HL-60/S4 treated with retinoic acid at 250 ng/mL for 4 days and 3 days (cell line): ENCODE data around the gene B4GALT6.

Experiments
- in situ Hi-C: fragments of 300-500 bp; cut with MboI; formaldehyde crosslinking; loops from 2 replicates; pipeline ENCODE4 v1.7.0; 2022; ENCODE audit warnings: low sequenced_read_pairs

B4GALT6 gene

GRCh38 chr18:31598021-31598805, 86.2 kb downstream of the B4GALT6 start:
- in situ Hi-C loops, result no loop called here

- in situ Hi-C loops, result no loop called here
These were observed 88.1 kb downstream of the B4GALT6 start for GRCh38 chr18:31596081-31596872.

GRCh38 chr18:31595121-31595771, 89.1 kb downstream of the B4GALT6 start:
- in situ Hi-C loops, result no loop called here

- in situ Hi-C loops, result no loop called here
These were observed 91.7 kb downstream of the B4GALT6 start for GRCh38 chr18:31592506-31593157.

GRCh38 chr18:31591628-31592027, 92.8 kb downstream of the B4GALT6 start, which contains the start of gene TTR:
Gene TTR, plus strand, starts transcription at chr18:31591877. Its CDS starts 26 bp downstream, at chr18:31591903.
- in situ Hi-C loops, result no loop called here

- in situ Hi-C loops, result no loop called here
These were observed 93.3 kb downstream of the B4GALT6 start for GRCh38 chr18:31591113-31591512.

- in situ Hi-C loops, result no loop called here
These were observed 93.8 kb downstream of the B4GALT6 start for GRCh38 chr18:31590570-31590969.

GRCh38 chr18:31587529-31587928, 96.9 kb downstream of the B4GALT6 start:
- in situ Hi-C loops, result no loop called here

GRCh38 chr18:31586616-31587015, 97.8 kb downstream of the B4GALT6 start:
- in situ Hi-C loops, result no loop called here

GRCh38 chr18:31585991-31586390, 98.4 kb downstream of the B4GALT6 start:
- in situ Hi-C loops, result no loop called here

- in situ Hi-C loops, result no loop called here
These were observed 101.1 kb downstream of the B4GALT6 start for GRCh38 chr18:31583185-31583854.

GRCh38 chr18:31581498-31582197, 102.7 kb downstream of the B4GALT6 start:
- in situ Hi-C loops, result no loop called here

- in situ Hi-C loops, result no loop called here
These were observed 105.0 kb downstream of the B4GALT6 start for GRCh38 chr18:31579375-31579774.

GRCh38 chr18:31578126-31578525, 106.3 kb downstream of the B4GALT6 start:
- in situ Hi-C loops, result no loop called here

GRCh38 chr18:31577195-31577594, 107.2 kb downstream of the B4GALT6 start:
- in situ Hi-C loops, result no loop called here

GRCh38 chr18:31576670-31577069, 107.7 kb downstream of the B4GALT6 start:
- in situ Hi-C loops, result no loop called here

GRCh38 chr18:31575515-31576257, 108.7 kb downstream of the B4GALT6 start:
- in situ Hi-C loops, result no loop called here

- in situ Hi-C loops, result loop anchor here (25.0 kb wide), 3 partner anchors 238 to 563 kb away; no protein-coding TSS in a partner anchor
These were observed 110.0 kb downstream of the B4GALT6 start for GRCh38 chr18:31574359-31574758.
